HEK293T (cell line): Measurements from ENCODE around the gene SLC35F3.
"Not testable (repeated sequence)": the region's sequence is repeated elsewhere in the genome, so short reads cannot be mapped to it uniquely, and the experiment has no call there.

Experiments
- CTCF ChIA-PET: fragments of 350-600 bp; formaldehyde crosslinking; extraction: SDS; loops from one replicate; lab custom pipeline; 2021; ENCODE audit warnings: antibody characterized with exemption, inconsistent platforms; lab: Yijun Ruan, JAX
- POLR2A ChIA-PET: fragments of 350-600 bp; formaldehyde crosslinking; extraction: SDS; loops from one replicate; lab custom pipeline; 2020; ENCODE audit warnings: antibody characterized with exemption, inconsistent platforms; lab: Yijun Ruan, JAX
- DNase-seq: peaks from one replicate; pipeline ENCODE4 v3.0.0; 2012; ENCODE audit warnings: mixed read lengths; ENCODE audit errors: extremely low spot score
- ARNT ChIP-seq: fragments of 450-650 bp; IDR thresholded peaks from 2 replicates; pipeline ENCODE4 v1.6.1; 2017; ENCODE audit warnings: mild to moderate bottlenecking
- BHLHE40 ChIP-seq: fragments of 450-650 bp; IDR thresholded peaks from 2 replicates; pipeline ENCODE4 v1.6.1; 2016; ENCODE audit warnings: mild to moderate bottlenecking, moderate library complexity, borderline replicate concordance
- CTBP1 ChIP-seq: fragments of 450-650 bp; IDR thresholded peaks from 2 replicates; pipeline ENCODE4 v1.6.1; 2016; ENCODE audit warnings: borderline replicate concordance
- ELF4 ChIP-seq: fragments of 450-650 bp; IDR thresholded peaks from 2 replicates; pipeline ENCODE4 v1.6.1; 2017; ENCODE audit warnings: antibody characterized with exemption
- FOXA1 ChIP-seq: fragments of 450-650 bp; IDR thresholded peaks from 2 replicates; pipeline ENCODE4 v1.6.1; 2016; ENCODE audit warnings: mild to moderate bottlenecking
- FOXK2 ChIP-seq: fragments of 450-650 bp; IDR thresholded peaks from 2 replicates; pipeline ENCODE4 v1.6.1; 2016; ENCODE audit warnings: mild to moderate bottlenecking
- FOXM1 ChIP-seq: fragments of 450-650 bp; IDR thresholded peaks from 2 replicates; pipeline ENCODE4 v1.6.1; 2017; ENCODE audit warnings: mild to moderate bottlenecking, borderline replicate concordance
- HDGF ChIP-seq: fragments of 450-650 bp; IDR thresholded peaks from 2 replicates; pipeline ENCODE4 v1.6.1; 2017; ENCODE audit warnings: antibody characterized with exemption, borderline replicate concordance
- L3MBTL2 ChIP-seq: fragments of 450-650 bp; conservative IDR thresholded peaks from 2 replicates; pipeline ENCODE4 v1.6.1; 2016; ENCODE audit warnings: mild to moderate bottlenecking
- LEF1 ChIP-seq: fragments of 450-650 bp; IDR thresholded peaks from 2 replicates; pipeline ENCODE4 v1.6.1; 2017; ENCODE audit warnings: mild to moderate bottlenecking, borderline replicate concordance
- NFRKB ChIP-seq: fragments of 450-650 bp; IDR thresholded peaks from 2 replicates; pipeline ENCODE4 v1.6.1; 2016; ENCODE audit warnings: mild to moderate bottlenecking, moderate library complexity
- SP1 ChIP-seq: fragments of 450-650 bp; IDR thresholded peaks from 2 replicates; pipeline ENCODE4 v1.6.1; 2017
- SUZ12 ChIP-seq: fragments of 450-650 bp; IDR thresholded peaks from 2 replicates; pipeline ENCODE4 v1.6.1; 2016; ENCODE audit warnings: mild to moderate bottlenecking
- TARDBP ChIP-seq: fragments of 450-650 bp; IDR thresholded peaks from 2 replicates; pipeline ENCODE4 v1.6.1; 2016
- ZNF384 ChIP-seq: fragments of 450-650 bp; IDR thresholded peaks from 2 replicates; pipeline ENCODE4 v1.6.1; 2016
- TF ChIP-seq, protein P1 (sequence below): fragments of 450-650 bp; IDR thresholded peaks from 2 replicates; pipeline ENCODE4 v1.6.1; 2016

The SLC35F3 gene

DNA sequence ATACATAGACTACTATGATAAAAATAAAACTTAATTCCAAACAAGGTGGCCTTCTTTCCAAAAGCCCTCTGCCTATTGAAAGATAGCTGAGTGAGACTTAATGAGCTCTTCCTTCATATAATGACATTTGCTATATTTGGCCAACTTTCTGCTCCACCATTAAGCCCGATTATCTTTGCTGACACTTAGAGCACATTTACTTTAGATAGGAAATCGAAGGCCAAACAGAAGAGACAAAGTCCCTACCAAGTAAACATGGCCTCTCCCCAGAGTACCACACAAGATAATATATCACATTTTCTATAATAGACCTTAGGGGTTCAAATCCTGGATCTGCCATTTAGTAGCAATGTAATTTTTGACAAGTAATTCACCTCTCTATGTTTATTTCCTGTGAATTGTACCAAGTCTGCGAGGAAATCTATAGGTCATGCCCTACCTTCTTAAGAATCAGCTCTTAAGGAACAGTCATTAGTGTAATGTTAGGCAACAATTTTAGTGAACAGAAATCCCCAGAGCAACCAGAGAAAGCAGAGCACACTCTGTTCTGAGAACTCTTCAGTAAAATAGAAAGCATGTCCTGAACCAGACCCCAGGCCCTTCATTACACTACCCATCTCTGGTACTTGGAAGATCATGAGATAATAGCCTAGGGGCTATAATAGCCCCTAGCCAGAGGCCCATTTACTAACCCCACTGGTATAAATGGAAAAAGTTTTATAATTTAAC, 451.5 kb downstream of the SLC35F3 start:
- ChIA-PET POLR2A (interaction anchor here (3.2 kb wide), 1 partner anchor 17 kb away, joined by 16 read pairs; the partner anchor contains the start of gene COA6), CTCF (no interaction called here)
- TF ChIP-seq FOXK2 = no peak
- TF ChIP-seq ELF4 = no peak
- TF ChIP-seq BHLHE40 = no peak
- TF ChIP-seq FOXA1 = no peak
- no peak for DNase-seq

DNA sequence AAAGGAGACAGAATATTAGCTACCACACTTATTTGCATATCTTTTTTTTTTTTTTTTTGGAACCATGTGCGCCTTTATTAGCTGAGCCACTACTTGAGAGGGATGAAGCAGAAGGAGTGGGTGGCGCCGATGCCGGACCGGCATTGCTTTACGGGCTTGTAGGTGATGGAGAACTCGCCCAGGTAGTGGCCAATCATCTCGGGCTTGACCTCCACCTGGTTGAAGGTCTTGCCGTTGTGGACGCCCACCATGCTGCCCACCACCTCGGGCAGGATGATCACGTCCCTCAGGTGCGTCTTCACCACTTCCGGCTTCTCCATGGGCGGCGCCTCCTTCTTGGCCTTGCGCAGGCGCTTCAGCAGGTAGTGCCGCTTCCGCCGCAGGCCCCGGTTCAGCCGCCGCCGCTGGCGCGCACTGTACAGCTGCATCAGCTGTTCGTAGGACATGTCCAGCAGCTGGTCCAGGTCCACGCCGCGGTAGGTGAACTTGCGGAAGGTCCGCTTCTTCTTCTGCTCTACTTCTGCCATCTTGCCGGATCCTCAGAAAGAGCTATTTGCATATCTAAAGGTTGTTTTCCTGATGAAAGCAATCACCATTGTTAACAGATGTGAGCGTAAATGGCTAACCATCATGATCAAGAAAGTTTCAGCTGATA, 452.3 kb downstream of the SLC35F3 start:
- DNase-seq, CTCF ChIA-PET: not testable (repeated sequence)
- POLR2A ChIA-PET = interaction anchor here (3.2 kb wide), 1 partner anchor 17 kb away, joined by 16 read pairs; the partner anchor contains the start of gene COA6

DNA sequence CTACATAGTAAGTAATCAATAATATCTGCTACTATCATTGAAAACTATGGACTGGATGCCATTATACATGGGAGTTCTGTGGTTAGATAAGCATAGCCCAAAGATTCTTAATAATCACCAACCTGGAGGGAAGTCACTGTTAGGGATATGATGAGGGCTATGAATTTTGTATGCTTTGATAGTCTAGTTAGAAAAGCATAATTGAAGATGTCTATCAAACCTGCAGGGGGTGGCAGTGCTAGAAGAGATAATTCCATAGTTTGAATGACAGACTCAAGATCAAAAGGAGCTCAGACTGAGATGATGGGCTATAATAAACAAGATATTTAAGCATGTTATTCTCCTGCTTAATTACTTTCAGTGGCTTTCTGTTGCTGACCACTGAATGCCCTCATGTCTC, 453.4 kb downstream of the SLC35F3 start:
- CTCF ChIA-PET = no interaction called here
- POLR2A ChIA-PET = interaction anchor here (3.2 kb wide), 1 partner anchor 15 kb away, joined by 16 read pairs; the partner anchor contains the start of gene COA6
- TF ChIP-seq NFRKB (no peak), ZNF384 (no peak), SUZ12 (no peak), FOXM1 (no peak), FOXK2 (no peak), CTBP1 (no peak), LEF1 (no peak), BHLHE40 (no peak), SP1 (no peak), FOXA1 (no peak), HDGF (no peak)
- TF ChIP-seq, protein P1, sequence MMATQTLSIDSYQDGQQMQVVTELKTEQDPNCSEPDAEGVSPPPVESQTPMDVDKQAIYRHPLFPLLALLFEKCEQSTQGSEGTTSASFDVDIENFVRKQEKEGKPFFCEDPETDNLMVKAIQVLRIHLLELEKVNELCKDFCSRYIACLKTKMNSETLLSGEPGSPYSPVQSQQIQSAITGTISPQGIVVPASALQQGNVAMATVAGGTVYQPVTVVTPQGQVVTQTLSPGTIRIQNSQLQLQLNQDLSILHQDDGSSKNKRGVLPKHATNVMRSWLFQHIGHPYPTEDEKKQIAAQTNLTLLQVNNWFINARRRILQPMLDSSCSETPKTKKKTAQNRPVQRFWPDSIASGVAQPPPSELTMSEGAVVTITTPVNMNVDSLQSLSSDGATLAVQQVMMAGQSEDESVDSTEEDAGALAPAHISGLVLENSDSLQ = no peak
- no peak for DNase-seq

More for the DNA sequence above, 452.3 kb downstream of the SLC35F3 start:
- peak; percentile 42; the same call in 1 of the 2 replicates for TF ChIP-seq L3MBTL2

DNA sequence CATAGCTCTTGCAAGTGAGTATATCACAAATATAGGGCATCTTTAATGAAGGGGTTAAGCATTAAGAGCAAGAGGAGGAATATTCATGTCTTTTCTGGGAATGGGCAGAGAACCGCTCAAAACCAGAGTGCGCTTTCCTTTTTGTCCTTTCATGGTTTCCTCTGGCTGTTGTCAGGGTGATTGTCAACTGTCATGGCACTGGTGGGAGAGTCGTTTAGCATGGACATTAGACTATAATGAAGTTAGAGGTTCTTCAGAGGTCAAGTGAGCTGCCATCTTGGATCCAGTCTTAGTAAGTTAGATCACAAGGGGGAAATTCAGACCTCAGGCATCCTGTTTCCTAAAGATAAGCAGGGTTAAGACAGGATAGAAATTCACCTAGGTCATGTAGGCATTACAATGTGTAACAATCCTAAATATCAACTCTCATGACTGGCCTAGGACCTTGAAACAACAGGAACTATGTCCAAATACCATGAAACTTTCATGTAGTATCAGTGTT, 456.7 kb downstream of the SLC35F3 start:
- TF ChIP-seq SP1 = no peak
- TF ChIP-seq, protein P1 = no peak
- no peak for TF ChIP-seq TARDBP
- TF ChIP-seq CTBP1 = no peak
- TF ChIP-seq L3MBTL2 = no peak
- no peak for TF ChIP-seq FOXA1
- DNase-seq = no peak
- ChIA-PET POLR2A (no interaction called here), CTCF (no interaction called here)

DNA sequence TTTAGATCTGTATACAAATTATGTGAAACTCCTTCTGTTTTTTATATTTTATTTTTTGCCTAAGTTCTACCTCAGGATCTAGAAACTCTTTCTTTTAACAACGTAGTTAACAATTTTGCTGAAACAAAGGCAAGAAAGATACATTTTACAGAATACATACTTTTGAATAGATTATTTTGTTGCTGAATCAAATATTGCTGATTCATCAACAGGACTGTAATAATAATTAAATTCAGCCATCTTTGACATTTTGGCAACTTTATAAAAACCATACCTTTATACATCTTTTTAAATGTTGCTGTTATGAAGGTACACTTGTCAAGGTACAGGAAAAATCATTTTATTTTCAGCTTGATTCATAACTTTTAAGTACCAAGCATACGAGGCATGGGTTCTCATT, 458.1 kb downstream of the SLC35F3 start:
- POLR2A ChIA-PET = interaction anchor here (2.6 kb wide), 1 partner anchor 11 kb away, joined by 15 read pairs; the partner anchor contains the start of gene COA6
- DNase-seq = no peak
- CTCF ChIA-PET = no interaction called here
- TF ChIP-seq L3MBTL2 = no peak
- TF ChIP-seq SP1 = no peak
- TF ChIP-seq ZNF384 = no peak
- no peak for TF ChIP-seq HDGF
- TF ChIP-seq TARDBP = no peak
- no peak for TF ChIP-seq LEF1
- TF ChIP-seq ELF4 = no peak
- no peak for TF ChIP-seq SUZ12
- TF ChIP-seq FOXK2 = no peak
- TF ChIP-seq, protein P1 = no peak
- no peak for TF ChIP-seq BHLHE40
- TF ChIP-seq CTBP1 = no peak

DNA sequence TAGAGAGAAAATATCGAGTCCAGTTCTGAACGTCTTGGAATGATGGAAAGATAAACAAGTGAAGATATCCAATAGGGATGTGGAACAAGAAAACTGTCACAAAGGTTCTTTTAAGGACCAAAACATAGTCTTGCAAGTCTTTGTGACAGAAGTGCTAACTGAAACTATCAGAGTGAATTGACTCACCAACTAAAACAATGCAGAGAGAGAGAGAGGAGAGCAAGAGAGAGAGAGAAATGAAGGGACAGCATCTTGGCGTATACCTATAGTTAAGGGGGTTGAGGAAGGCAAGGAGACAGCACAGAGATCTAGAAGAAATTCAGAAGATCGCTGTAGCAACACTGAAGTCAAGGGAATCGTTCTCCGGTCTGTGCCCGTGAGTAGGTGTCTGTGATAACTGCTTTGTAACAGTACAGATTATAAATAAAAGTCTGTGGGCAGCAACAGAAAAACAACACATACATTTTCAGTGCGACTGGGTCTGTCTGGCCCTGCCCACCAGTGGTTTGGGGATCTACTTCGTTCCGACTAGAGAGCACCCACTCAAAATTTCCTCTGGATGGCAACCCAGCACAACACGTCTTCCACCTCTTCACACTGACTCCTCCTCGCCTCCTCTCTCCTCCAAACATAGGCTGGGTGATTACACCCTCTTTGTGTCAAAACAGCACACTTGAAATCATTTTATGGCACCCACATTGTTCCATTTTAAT, 464.0 kb downstream of the SLC35F3 start:
- DNase-seq = no peak
- TF ChIP-seq ELF4 (no peak), FOXM1 (no peak), FOXA1 (no peak), BHLHE40 (no peak), LEF1 (no peak), L3MBTL2 (no peak), SUZ12 (no peak), CTBP1 (no peak), NFRKB (no peak), ARNT (no peak), ZNF384 (no peak), FOXK2 (no peak), SP1 (no peak), HDGF (no peak), TARDBP (no peak)
- TF ChIP-seq, protein P1 = no peak
- POLR2A ChIA-PET = no interaction called here
- CTCF ChIA-PET = no interaction called here
